HG03558 (cell line): ENCODE results near the gene SANBR.
A peak's percentile ranks its signal among the peaks of the same experiment; 100 is the strongest.
"Not testable (repeated sequence)": the region's sequence is repeated elsewhere in the genome, so short reads cannot be mapped to it uniquely, and the experiment has no call there.

Source experiments
- ATAC-seq: cut with Tn5 transposase; IDR thresholded peaks from one replicate; pipeline ENCODE4 v1.9.1; 2021; ENCODE audit warnings: moderate number of reproducible peaks; ENCODE audit not compliant: unreplicated experiment; ENCODE audit errors: extremely low read depth

SANBR gene

DNA sequence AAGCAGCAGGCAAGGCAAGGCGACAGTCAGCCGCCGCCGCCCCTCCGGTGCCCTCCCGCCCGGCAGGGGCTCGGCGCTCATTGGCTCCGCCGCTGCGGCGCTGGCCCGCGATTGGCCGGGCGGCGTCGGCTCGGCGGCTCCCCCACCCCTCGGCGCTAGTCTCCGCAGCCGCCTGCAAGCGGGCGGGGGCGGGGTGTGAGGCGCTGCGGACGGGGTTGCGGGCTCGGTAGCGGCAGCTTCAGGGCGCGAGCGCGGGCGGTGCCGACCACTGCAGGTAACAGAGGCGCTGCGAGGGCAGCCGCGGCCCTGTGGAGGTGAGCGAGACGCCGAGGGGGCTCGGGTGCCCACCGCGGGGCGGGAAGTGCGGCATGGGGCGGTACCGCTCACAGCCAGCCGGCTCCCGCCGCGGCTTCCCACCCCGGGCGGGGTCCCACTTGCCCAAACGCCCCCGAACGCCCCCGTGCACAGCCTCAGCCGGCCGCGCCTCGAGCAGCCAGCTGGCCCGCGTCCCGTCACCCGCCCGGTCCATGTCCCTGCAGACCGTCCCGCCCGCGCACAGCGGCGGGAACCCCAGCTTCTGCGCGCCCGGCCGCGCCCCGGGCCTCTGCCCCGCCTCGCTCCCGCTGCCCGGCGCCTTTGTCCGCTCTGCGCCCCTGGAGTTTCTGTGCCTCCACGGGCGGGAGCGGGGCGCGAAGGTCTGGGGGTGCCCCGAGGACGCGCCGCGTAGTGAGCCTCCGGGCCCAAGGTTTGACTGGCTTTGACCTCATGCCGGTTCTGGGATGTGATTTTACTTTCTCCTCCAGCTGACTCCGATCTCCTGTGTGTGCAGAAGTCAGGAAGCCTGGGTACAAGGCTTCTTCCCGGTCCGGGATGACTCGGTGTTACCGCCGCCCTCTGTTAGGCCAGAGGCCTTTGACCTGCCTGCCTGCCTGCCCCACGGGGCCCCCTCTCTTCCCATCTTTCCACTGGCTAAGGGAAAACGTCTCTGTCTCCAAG, at the start of gene SANBR:
TSS of gene SANBR (plus strand) at position 158 of the 996 bp plus-strand sequence. CDS start 4,480 bp downstream, outside the sequence.
- peak; percentile 72 for ATAC-seq

DNA sequence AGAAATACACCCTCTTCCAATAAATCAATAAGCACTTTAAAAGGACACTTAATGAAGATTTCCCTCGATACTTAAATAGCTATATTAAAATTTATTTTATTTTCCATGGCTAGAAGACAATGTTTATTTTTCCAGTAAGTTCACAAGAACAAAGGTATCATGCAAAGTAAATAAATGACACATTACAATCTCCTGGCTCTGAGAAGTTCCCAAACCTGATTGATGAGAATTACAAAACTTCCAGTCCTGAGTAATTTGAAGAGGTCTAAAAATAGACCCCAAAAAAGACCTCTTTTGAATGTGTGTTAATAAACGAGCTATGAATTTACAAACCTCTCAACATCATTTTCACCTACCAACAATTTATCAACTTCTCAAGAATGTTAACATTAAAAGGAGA, 49.7 kb upstream of the SANBR start:
- ATAC-seq, result no peak

DNA sequence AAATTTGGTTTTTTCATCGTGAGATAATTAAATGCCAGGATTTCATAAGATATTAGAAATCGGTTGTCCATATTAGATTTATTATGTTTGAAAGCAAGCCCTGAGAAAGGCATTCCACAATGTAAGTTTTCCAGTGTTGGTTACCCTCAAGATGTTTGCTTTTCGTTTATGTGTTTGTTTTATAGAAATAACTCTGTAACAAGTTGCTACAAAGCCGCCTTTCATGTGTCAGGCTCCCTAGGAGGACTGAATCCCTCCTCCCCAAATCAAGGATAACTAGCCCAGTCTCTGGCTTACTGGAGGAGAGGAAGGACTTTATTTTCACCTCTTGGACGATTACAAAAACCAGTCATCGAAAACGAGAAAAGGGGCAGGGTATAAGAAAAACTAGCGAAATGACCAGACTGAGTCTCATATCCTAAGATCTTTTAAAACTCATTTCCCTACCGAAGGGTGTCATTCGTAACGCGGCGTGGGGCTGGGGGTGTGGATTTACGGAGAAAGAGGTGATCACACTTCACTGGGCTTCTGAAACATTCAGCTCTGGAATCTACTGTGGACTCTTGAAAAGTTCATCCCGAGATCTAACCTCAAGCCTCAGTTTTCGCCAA, 49.2 kb upstream of the SANBR start:
- no peak for ATAC-seq

- ATAC-seq, result no peak
Observed at GRCh38 chr2:61017003-61017555, 48.6 kb upstream of the SANBR start.

DNA sequence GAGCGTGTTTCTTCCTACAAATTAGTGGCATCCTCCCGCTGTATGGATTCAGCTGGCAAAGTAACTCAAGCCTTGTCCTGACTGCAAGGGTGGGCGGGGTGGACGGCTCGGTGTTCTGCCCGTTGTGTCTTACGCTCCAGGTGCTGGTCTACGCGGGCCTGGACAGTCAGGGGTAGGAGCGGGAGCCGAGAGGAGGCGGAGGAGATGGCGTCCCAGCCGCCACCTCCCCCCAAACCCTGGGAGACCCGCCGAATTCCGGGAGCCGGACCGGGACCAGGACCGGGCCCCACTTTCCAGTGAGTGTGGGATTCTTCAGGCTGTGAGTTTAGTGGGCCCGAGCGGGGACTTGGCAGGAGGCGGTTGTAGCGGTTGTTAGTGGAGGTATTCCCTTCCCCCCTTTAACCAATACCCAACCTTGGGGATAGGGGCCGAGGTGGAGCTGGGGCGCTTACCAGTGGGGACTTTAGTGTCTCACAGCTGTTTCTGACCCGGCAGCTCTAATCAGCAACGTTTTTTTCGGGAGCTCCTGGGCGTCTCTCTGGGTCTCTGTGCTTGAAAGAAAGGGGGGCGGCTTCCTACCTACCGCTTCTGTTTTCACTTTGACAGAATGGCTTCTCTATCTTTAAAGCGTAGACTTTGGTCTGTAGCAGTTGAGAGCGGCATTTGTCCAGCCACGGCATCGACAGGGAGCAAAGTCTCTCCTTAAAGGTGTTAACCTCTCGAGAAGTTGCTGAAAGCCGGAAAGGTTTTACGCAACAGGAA, 47.9 kb upstream of the SANBR start, which contains the start of the genes PEX13 and PUS10:
TSS of gene PEX13 (plus strand) at position 165 of the 762 bp plus-strand sequence. CDS start at position 205, 40 bp downstream.
TSS of gene PUS10 (minus strand) at position 700 of the 762 bp plus-strand sequence. CDS start 6,365 bp downstream, outside the sequence.
- no peak for ATAC-seq

DNA sequence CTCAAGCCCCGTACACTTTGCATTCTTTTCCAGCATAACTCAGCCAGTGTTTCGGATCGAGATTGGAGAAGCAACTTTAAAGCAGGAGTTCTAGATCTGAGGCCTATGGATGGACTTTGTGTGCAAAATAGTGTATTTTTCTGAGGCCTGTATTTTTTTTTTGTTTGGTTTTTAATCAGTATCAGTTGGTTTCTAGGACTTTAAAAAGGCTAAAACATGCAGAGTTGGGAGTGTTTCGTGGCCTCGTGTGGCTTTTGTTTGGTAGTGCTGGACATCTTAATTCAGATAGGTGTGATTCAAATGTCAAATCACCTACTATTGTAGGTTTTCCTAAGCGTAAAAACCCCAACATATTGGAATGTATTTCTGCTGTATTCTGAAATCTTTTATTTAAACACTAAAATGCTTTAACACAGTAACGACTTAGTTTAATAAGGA, 47.3 kb upstream of the SANBR start:
- ATAC-seq, result no peak

- no peak for ATAC-seq
Observed at GRCh38 chr2:61018798-61019197, 46.9 kb upstream of the SANBR start.

DNA sequence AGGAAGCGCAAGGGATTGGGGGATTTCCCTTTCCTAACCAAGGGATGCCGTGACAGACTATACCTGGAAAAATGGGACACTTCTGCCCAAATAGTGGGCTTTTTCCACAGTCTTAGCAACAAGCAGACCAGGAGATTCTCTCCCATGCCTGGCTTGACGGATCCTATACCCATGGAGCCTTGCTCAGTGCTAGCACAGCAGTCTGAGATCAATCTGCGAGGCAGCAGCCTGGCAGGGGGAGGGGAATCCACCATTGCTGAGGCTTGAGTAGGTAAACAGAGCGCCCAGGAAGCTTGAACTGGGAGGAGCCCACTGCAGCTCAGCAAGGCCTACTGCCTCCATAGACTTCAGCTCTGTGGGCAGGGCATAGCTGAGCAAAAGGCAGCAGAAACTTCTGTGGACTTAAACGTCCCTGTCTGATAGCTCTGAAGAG, 44.4 kb upstream of the SANBR start:
- no peak for ATAC-seq

DNA sequence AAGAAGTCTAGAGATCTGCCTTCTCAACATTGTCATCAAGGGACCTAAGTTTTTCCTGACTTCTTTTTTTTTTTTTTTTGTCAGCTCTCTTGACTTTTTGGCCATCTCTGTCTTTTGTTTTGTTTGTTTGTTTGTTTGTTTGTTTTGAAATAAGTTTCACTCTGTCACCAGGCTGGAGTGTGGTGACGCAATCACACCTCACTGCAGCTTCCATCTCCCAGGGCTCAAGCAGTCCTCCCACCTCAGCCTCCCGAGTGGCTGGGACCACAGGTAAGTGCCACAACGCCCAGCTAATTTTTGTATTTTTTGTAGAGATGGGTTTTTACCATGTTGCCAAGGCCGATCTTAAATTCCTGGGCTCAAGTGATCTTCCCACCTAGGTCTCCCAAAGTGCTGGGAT, 42.0 kb upstream of the SANBR start:
- ATAC-seq, result no peak

DNA sequence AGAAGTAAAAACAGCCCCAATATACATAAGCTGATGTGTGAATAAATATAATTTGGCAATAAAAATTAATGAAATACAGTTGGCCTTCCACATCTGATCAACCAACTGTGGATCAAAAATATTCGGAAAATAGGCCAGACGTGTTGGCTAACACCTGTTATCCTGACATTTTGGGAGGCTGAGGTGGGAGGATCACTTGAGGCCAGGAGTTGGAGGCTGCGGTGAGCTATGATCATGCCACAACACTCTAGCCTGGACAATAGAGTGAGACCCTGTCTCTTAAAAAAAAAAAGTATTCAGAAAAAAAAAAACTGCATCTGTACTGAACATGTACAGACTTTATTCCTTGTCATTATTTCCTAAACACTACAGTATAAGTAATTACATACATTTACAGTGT, 36.1 kb upstream of the SANBR start:
- no peak for ATAC-seq

DNA sequence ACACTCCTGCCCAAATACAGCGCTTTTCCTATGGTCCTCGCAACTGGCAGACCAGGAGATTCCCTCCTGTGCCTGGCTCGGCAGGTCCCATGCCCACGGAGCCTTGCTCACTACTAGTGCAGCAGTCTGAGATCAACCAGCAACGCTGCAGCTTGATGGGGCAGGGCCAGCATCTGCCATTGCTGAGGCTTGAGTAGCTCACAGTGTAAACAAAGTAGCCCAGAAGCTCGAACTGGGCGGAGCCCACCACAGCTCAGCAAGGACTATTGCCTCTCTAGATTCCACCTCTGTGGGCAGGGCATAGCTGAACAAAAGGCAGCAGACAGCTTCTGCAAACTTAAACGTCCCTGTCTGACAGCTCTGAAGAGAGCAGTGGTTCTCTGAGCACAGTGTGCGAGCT, 31.1 kb upstream of the SANBR start:
- not testable (repeated sequence) for ATAC-seq

DNA sequence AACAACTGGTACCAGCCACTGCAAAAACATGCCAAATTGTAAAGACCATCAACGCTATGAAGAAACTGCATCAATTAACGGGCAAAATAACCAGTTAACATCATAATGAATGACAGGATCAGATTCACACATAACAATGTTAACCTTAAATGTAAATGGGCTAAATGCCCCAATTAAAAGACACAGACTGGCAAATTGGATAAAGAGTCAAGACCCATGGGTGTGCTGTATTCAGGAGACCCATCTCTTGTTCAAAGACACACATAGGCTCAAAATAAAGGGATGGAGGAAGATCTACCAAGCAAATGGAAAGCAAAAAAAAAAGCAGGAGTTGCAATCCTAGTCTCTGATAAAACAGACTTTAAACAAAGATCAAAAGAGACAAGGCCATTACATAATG, 29.0 kb upstream of the SANBR start:
- ATAC-seq, result not testable (repeated sequence)

GRCh38 chr2:61042807-61043206, 22.9 kb upstream of the SANBR start:
- ATAC-seq, result no peak

DNA sequence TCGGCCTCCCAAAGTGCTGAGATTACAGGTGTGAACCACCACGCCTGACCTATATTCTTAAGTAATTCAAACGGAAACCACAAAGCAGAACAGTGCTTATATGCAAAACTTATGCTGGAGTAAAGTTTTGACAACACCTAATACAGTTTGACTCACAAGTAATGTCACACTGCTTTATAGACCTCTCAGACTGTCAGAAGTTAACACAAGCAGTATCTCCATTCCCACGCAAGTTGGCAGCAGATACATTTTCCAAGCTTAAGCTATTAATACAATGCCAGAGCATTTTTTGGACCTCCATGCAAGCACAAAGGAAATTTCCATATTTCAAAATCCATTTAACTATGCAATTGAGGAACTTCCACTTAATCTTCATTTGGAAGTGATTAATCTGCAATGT, 21.0 kb upstream of the SANBR start:
- no peak for ATAC-seq

DNA sequence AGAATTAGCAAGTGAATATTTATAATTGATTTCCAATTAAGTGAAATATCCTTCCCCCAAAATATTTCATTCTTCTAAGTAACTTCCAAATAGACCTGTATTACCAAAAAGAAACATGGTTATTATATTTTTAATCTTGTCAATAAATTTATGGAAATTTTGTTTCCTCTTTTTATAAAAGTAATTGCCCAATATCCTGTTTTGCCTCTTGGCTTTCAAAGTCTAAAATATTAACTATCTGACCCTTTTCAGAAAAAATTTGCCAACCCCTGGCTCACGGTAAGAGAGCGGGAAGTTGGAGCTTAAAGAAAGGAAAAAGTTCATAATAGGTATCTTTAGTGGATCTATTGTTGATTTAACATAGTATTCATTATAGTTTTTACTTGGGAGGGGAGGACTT, 20.4 kb upstream of the SANBR start:
- ATAC-seq, result no peak

GRCh38 chr2:61045999-61046398, 19.7 kb upstream of the SANBR start:
- no peak for ATAC-seq

GRCh38 chr2:61055557-61055956, 10.1 kb upstream of the SANBR start:
- ATAC-seq, result no peak

DNA sequence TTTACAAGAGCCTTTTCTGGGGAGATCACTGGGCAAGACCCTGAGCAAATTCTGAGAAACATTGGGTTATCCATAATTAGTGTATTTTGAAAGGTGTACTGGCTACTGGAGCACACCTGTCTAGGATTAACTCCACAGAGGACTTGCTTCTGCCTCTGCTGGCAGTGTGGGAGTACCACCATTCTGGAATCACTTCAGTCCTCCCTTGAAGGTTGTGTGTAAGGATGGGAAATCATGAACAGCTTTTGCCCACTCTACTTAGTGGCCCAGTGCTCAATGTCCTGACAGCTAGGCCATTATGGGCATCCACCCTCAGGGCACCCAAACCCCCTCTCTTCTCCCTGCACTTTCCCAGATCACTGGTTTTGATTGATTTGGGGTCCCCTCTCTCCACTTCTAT, 8.1 kb upstream of the SANBR start:
- ATAC-seq, result no peak

DNA sequence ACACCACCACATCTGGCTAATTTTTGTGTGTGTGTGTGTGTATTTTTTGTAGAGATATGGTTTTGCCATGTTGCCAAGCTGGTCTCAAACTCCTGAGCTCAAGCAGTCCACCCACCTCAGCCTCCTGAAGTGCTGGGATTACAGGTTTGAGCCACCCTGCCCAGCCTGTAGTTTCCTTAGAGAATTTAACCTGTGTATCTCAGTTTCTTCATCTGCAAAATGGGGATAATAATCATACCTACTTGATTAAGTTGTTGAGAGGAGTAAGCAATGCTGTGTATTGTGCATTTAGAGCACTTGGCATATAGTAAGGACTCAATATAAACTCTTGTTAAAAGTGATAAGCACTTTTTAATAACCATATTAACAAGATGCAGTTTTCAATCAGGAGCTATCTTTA, 6.3 kb upstream of the SANBR start:
- ATAC-seq, result no peak

DNA sequence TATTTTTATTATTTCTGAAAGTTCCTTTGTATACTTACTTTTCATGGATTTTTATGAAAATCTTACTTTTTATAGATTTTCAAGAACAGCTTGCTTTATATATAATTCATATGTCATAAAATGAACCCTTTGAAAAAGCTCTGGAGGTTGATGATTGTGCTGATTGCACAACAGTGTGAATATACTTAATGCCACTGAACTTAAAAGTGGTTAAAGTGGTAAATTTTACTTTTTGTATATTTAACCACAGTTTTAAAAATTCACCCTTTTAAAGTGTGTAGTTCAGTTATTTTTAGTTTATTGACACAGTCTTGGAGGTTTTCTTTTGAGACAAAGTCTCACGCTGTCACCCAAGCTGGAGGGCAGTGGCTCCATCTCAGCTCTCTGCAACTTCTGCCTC, 8.4 kb downstream of the SANBR start:
- ATAC-seq, result no peak
